Mammary epithelial cell (primary cell): ENCODE results near the gene ABCA3.

Source experiments
- CTCF ChIP-seq, 2 donors: IDR thresholded peaks in 1 of 2; conservative IDR thresholded peaks in 1 of 2; 2 replicates each; pipeline ENCODE4 v1.5.1; 2011 to 2012; ENCODE audit warnings: inconsistent platforms in 2 of 2, low read length in 2 of 2, mild to moderate bottlenecking in 2 of 2, control low read depth in 1 of 2, low read depth in 1 of 2; ENCODE audit not compliant: insufficient read depth in 1 of 2; ENCODE audit errors: extremely low read depth in 1 of 2
- EZH2 ChIP-seq: IDR thresholded peaks from 2 replicates; pipeline ENCODE4 v1.6.1; 2012; ENCODE audit warnings: low read length, inconsistent platforms, borderline replicate concordance

DNA sequence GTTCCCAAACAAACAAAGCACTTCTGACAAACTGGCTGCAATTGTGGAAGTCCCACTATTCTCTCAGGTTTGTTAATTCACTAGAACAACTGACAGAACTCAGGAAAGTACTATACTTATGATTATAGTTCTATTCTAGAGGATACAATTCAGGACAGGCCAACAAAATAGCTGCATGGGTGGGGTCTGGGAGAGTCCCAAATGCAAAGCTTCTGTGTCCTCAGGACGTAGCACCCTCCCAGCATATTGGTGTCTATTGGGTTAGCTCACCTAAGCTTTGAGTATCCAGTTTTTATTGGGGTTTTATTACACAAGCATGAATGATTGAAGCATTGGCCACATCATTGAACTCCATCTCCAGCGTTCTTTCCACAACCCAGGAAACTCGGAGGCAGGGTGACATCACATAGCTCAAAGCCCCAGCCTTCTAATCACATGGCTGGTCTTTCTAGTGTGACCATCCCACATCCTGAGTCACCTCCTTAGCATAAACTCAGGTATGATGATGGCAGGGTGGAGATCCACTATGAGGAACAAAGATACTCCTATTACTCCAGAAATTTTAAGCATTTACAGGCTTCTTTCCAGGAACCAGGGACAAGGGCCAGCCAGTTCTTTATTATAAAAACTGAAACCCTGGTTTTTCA lies 44.8 kb upstream of the ABCA3 start:
- TF ChIP-seq CTCF (conservative IDR thresholded peaks at IDR 0.05 in 1 of 2, IDR thresholded peaks at IDR 0.05 in 1 of 2; ENCODE audit: extremely low read depth in 1 of 2, insufficient read depth in 1 of 2, low read depth in 1 of 2, low read length in 2 of 2) (no peak), EZH2 (no peak)
